HG03575 (cell line): ENCODE data around the gene TMC8.

Experiments
- ATAC-seq: cut with Tn5 transposase; IDR thresholded peaks from one replicate; pipeline ENCODE4 v1.9.1; 2021; ENCODE audit not compliant: unreplicated experiment, insufficient number of reproducible peaks, low FRiP score; ENCODE audit errors: extremely low read depth

TMC8 gene

DNA sequence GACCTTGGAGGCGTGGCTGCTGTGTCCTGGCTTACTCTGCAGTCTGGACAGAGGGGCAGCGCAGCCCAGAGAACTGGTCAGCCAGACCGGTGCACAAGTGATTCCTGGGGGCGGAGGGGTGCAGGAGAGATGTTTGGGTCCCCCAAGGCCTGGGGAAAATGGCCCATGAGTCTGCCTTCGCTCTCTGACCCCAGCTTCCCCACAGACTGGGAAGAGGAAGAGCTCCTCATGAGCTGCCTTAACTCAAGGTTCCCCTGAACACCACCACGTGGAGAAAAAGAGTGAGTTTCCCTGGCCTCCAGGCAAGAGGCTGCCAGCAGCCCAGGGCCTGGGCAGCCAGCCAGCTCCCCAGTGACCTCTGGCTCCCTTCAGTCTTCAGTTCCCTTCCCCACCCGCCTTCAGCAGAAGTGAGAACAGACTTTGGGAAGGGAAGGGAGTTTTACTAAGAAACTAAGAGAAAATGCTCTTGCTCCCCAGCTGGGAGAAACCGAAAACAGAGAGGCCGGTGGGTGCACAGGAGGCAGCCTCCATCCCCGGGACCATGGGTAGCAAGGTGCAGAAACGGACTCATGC is 13.7 kb downstream of the TMC8 start:
- ATAC-seq: no peak

DNA sequence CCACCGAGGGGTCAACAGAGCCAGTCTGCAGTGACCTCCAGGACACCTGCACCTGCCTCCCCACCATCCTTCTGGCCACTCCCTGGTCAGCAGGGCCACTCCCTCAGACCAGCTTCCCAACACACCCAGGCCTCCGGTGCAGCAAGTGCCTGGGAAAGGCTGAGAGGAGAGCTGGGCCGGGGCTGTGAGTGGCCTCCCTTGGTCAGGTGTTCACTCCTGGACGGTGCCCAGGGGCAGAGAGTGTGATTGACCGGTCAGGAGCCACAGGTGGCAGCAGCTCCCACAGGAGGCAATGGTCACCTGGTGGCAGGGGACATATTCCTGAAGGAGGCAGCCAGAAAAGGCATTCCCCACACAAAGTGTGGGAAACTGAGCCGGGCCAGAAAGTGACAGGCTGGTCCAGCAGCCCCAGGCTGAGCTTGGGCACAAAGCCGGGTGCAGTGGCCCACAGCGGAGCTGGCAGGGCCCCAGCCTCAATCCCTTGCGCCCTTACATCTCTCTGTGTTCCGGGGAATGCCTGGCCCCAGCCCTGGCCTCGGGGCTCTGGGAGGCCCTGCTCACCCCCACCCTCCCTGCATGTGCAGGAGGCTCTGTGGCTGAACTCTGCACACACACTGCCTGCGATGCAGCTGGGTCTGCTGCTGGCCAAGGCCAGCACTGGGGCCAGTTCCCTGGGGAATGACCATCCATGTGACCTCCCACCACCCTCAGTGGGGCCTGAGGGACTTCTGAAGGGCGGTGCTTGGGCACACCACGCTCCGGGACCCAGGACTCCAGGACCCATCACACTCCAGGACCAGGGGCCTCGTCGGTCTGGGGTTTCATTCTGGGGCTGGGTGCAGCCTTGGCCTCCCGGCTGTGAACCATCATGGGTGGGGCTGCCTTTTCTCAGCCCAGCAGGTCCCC is 14.4 kb downstream of the TMC8 start:
- no peak for ATAC-seq

- ATAC-seq: no peak
Observed at GRCh38 chr17:78146471-78146869, 15.9 kb downstream of the TMC8 start.

- ATAC-seq: no peak
Observed at GRCh38 chr17:78146881-78147280, 16.3 kb downstream of the TMC8 start.

GRCh38 chr17:78147315-78147998 is 16.9 kb downstream of the TMC8 start:
- no peak for ATAC-seq

DNA sequence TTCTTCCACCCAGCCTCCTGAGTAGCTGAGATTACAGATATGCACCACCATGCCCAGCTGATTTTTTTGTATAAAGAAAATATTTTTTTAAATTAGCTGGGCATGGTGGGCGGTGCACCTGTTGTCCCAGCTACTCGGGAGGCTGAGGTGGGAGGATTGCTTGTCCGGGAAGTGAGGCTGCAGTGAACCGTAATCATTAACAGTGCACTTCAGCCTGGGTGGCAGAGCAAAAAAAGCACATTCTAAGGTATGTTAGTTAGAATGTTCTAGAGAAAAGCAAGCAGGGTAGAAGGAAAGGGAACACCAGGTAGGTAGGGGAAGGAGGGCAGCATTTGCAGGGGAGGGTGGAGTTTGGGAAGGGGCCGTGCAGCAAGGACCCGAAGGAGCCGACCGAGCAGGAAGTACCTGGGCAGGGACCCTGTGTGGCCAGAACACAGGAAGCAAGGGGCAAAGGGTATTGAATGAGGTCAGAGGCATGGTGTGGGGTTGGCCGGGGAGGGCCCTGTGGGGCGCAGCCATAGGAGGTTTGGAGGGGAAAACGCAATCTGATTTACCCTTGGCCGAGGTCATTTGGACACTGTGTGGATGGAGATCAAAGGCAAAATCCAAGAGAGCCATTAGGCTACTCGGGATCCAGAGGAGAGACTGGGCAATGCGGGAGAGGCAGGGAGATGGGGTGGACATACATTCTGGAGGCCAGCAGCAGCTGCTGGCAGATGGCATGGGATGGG is 17.9 kb downstream of the TMC8 start:
- no peak for ATAC-seq

DNA sequence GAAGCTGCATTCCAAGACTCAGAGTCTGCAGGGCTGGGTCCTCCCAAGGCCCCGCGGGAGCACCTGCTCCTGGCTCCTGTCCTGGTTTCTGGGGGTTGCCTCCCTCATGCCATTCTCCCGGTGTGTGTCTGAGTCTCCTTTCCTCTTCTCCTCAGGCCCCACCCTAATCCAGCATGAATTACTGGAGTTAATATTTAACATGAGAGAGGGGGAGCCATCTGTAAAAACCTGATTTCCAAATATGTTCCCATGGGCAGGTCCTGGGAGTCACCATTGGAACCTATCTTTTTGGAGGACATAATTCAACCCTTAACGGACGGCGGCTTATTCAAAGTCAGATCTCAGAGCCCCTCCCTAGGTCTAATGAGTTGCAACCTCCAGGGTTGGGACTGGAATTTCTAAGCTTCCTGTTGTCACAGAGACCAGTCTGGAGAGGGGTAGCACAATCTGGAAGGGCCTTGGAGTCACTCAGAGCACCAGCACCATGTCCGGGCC is 21.0 kb downstream of the TMC8 start:
- no peak for ATAC-seq

- no peak for ATAC-seq
Observed at GRCh38 chr17:78154903-78155811, 24.6 kb downstream of the TMC8 start.

GRCh38 chr17:78159575-78160158 is 29.1 kb downstream of the TMC8 start:
- no peak for ATAC-seq

GRCh38 chr17:78163881-78164747 is 33.5 kb downstream of the TMC8 start:
- ATAC-seq: no peak

- ATAC-seq: no peak
Observed at GRCh38 chr17:78164748-78165607, 34.4 kb downstream of the TMC8 start.

GRCh38 chr17:78166416-78166815 is 35.8 kb downstream of the TMC8 start:
- no peak for ATAC-seq

DNA sequence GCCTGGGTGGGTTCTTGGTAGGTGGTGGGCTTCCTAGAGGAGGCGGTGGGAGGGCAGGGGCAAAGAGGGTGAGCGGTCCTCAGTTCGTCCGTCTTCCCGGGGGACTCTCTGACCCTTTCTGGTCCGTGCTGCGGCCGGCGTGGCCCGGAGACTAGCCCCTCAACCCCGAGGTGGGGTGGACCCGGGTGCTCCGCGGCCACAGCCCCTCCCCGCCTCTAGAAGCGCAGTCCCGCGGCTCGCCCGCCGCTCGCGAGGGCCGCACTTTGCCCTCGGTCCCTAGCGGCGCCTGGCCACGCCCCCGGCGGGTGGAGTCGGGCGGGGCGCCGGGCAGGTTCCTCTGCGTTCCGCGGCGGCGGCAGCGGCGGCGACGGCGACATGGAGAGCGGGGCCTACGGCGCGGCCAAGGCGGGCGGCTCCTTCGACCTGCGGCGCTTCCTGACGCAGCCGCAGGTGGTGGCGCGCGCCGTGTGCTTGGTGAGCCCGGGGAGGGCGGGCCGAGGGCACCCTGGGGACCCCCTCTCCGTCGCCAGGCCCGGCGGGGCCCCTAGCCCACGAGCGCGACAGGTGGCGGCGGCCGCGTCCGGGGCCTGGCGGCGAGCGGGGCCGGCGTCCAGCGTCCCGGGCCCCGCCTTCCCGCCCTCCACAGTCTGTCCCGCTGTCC is 37.8 kb downstream of the TMC8 start, which contains the start of gene SYNGR2:
Gene SYNGR2, plus strand, starts transcription at position 340 of the 661 bp plus-strand sequence. Its CDS starts 36 bp downstream, at position 376.
- ATAC-seq: no peak

DNA sequence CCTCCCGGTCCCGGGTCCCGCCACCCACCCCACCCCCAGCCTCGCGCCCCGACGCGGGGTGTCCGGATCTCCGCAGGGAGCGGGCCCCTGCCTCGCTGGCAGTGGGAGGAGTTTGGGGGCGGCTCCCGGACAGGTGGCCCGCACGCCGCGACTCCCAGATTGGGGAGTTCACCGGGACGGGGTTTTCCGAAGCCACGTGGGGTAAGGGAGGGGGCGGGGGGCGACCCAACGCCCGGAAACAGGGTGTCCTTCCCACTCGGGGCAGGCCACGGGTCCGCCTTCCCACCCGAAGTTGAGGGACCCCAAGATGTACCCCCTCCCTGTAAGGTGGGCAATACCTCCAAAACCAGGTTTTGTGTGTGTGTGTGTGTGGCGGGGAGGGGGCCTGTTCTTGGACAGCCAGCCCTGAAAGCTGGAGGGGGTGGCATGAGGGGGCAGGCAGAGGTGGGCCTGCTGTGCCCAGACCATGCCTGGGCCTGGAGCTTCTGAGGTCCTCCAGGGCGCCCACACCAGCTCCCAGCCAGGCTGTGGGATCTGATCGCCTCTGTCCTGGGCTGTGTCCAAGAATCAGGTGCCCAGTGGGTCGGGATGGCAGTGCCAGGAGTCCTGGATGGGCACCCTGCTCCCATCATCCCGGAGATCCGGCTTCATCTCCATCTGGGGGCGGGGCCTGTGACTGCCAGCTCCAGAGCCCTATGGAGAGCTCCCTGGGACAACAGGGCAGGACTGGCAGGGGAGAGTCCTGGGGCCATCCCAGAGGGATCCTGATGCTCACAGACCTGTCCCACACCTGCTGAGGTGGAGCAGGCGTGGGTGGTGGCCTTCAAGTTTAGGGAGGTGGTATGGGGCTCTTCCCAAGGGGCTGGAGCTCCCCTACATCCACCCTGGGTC is 38.6 kb downstream of the TMC8 start:
- no peak for ATAC-seq
